RWPE2 (cell line): ENCODE measurements around the gene SLC6A16.

Experiments used
- ATAC-seq: fragments of 200-7000 bp; cut with Tn5 transposase; 3 replicates; pipeline ENCODE4 v1.9.1; 2021; ENCODE audit warnings: low read depth
- DNase-seq: peaks from one replicate; pipeline ENCODE4 v3.0.0-alpha.2; 2020; ENCODE audit warnings: low spot score
- H3K27ac ChIP-seq: fragments of 450-650 bp; 2 replicates; pipeline ENCODE4 v1.5.1; 2017; ENCODE audit warnings: mild to moderate bottlenecking; ENCODE audit not compliant: poor library complexity, severe bottlenecking
- H3K27me3 ChIP-seq: fragments of 250-450 bp; sonication (Bioruptor Pico); 2 replicates; pipeline ENCODE4 v1.5.1; 2021; ENCODE audit warnings: mild to moderate bottlenecking, moderate library complexity; ENCODE audit not compliant: insufficient read depth, poor library complexity, severe bottlenecking
- H3K36me3 ChIP-seq: fragments of 250-450 bp; sonication (Bioruptor Pico); 2 replicates; pipeline ENCODE4 v1.5.1; 2020; ENCODE audit warnings: low read depth, mild to moderate bottlenecking, moderate library complexity
- H3K4me1 ChIP-seq: fragments of 250-450 bp; sonication (Bioruptor Pico); 2 replicates; pipeline ENCODE4 v1.5.1; 2021; ENCODE audit warnings: mild to moderate bottlenecking, moderate library complexity; ENCODE audit not compliant: insufficient read depth, poor library complexity, severe bottlenecking
- H3K4me3 ChIP-seq: fragments of 250-450 bp; sonication (Bioruptor Pico); 2 replicates; pipeline ENCODE4 v1.5.1; 2021; ENCODE audit warnings: mild to moderate bottlenecking, moderate library complexity; ENCODE audit not compliant: severe bottlenecking
- H3K9me3 ChIP-seq: fragments of 250-450 bp; sonication (Bioruptor Pico); 2 replicates; pipeline ENCODE4 v1.5.1; 2021; ENCODE audit warnings: mild to moderate bottlenecking, moderate library complexity; ENCODE audit not compliant: severe bottlenecking
- TF ChIP-seq, protein P1 (sequence below): fragments of 450-650 bp; IDR thresholded peaks from one replicate; pipeline ENCODE4 v1.5.1; 2017; ENCODE audit warnings: mild to moderate bottlenecking, moderate library complexity; ENCODE audit not compliant: poor library complexity, severe bottlenecking

SLC6A16 gene

DNA sequence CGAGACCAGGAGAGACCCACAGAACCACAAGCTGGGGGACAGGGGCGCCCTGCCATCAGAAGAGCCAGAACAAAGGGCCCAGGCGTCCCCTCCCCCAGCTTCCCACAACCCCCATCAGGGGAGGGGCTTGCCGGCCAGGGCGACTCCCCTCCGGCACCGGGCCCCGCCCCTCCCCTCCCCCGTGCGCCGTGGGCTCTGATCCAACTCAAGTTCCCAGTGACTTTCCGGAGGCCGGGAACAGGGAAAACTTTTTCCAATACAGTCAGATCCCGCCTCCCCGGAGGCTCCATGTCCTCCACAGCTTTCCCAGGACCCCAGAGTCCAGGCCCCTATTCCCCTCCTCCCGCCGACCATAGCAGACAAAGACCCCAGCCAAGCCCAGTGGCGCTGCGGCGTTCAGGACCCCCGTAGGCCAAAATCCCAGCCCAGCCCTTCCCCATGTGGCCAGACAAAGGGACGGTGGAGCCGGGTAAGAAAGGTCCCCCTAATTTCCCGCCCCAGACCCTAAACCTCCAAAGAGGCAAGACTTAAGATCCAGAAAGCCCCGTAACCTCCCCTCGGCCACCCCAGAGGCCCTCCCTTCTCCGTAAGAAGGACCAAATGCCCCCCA is 36.6 kb upstream of the SLC6A16 start:
- Histone ChIP-seq H3K4me1 (no peaks in the 10 kb centered on the region), H3K27ac (peak overlapping the region; percentile 38), H3K4me3 (peak overlapping the region; percentile 48), H3K27me3 (no peaks in the 10 kb centered on the region), H3K9me3 (no peaks in the 10 kb centered on the region), H3K36me3 (peaks cover 8% of the 10 kb centered on the region)
- ATAC-seq (no peak), DNase-seq (no peak)
- TF ChIP-seq, protein P1, sequence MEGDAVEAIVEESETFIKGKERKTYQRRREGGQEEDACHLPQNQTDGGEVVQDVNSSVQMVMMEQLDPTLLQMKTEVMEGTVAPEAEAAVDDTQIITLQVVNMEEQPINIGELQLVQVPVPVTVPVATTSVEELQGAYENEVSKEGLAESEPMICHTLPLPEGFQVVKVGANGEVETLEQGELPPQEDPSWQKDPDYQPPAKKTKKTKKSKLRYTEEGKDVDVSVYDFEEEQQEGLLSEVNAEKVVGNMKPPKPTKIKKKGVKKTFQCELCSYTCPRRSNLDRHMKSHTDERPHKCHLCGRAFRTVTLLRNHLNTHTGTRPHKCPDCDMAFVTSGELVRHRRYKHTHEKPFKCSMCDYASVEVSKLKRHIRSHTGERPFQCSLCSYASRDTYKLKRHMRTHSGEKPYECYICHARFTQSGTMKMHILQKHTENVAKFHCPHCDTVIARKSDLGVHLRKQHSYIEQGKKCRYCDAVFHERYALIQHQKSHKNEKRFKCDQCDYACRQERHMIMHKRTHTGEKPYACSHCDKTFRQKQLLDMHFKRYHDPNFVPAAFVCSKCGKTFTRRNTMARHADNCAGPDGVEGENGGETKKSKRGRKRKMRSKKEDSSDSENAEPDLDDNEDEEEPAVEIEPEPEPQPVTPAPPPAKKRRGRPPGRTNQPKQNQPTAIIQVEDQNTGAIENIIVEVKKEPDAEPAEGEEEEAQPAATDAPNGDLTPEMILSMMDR: no peak

DNA sequence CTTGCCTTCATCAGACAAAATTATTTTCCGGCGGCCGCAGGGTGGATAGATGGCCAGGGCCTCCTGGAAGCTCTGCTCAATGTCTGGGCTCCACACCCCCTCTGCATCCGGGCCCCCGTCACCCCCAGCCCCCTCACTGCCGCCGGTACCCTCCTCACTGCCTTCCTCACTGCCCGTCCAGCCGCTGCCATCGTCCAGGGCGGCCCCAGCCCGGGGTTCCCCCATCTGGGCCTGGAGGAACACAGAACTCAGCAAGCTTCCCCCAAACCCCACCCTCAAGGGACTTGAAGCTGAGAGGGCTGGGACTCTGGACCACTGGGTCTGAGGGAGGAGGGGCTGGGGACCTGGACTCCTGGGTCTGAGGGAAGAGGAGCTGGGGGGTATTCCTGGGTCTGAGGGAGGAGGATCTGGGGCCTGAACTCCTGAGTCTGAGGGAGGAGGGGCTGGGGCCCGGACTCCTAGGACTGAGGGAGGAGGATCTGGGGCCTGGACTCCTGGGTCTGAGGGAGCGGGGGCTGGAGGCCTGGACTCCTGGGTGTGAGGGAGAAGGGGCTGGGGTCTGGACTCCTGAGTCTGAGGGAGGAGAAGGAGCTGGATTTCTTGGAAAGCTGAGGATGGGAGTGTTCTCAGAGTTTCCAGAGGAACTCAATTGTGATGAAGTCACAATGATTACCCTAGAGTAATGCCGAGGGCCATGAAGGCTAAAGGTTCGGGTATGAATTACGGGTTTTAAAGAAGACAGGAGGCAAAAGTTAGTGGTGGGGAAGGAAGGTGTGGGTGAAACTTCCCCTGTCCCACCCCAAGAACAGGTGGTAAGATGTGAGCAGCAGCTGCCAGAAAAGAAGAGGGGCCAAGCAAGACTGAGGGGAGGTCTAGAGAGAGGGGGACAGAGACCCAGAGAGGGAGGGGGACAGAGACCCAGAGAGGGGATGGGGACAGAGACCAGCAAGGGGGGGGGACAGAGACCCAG is 35.1 kb upstream of the SLC6A16 start:
- ATAC-seq: no peak
- Histone ChIP-seq H3K9me3 (no peaks in the 10 kb centered on the region), H3K27ac (no peak overlapping the region), H3K4me1 (no peaks in the 10 kb centered on the region), H3K27me3 (no peaks in the 10 kb centered on the region), H3K4me3 (no peak overlapping the region), H3K36me3 (peaks cover 8% of the 10 kb centered on the region)
- DNase-seq: no peak
- TF ChIP-seq, protein P1: no peak

DNA sequence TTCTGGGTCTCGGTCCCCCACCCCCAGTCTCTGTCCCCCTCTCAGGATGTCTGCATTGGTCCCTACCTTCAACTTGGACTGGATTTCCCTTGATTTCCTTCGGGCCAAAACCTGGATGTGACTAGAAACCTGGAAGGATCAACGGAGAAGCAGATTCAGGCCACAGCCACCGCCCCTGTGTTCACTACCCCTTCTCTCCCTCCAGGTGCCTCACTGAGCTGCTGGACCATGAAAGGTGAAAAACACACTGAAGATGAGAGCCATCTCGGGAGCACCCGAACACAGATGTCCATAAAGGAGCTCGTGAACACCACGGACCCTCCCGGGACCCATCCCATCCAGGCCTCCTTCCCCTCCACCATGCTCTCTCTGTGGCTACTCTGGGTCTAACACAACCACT is 32.2 kb upstream of the SLC6A16 start:
- no peaks in the 10 kb centered on the region for H3K4me1 ChIP-seq
- no peak for DNase-seq
- no peak overlapping the region for H3K4me3 ChIP-seq
- H3K27me3 ChIP-seq: no peaks in the 10 kb centered on the region
- no peak for ATAC-seq
- TF ChIP-seq, protein P1: no peak
- H3K27ac ChIP-seq: no peak overlapping the region
- H3K36me3 ChIP-seq: peaks cover 14% of the 10 kb centered on the region
- H3K9me3 ChIP-seq: no peaks in the 10 kb centered on the region

DNA sequence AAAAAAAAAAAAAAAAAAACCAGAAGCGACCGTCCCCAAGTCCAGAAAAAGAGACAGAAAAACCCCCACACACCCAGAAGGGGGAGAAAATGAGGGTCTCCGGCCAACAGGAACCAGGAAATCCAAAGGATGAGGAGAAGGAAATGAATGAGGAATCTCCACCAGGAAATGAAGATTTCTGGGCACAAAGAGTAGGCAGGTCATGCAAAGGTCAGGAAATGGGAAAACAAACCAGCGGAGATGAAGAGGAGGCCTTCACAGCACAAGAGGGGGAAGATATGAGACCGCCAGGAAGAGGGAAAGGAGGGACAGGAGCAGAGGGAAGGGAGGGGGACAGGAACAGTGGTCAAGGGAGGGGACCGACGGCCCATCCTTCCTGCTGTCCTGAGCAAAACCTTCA is 31.4 kb upstream of the SLC6A16 start:
- DNase-seq (no peak), ATAC-seq (no peak)
- Histone ChIP-seq H3K27me3 (no peaks in the 10 kb centered on the region), H3K36me3 (peaks cover 16% of the 10 kb centered on the region), H3K4me1 (no peaks in the 10 kb centered on the region), H3K9me3 (no peaks in the 10 kb centered on the region), H3K27ac (no peak overlapping the region), H3K4me3 (no peak overlapping the region)
- TF ChIP-seq, protein P1: no peak

DNA sequence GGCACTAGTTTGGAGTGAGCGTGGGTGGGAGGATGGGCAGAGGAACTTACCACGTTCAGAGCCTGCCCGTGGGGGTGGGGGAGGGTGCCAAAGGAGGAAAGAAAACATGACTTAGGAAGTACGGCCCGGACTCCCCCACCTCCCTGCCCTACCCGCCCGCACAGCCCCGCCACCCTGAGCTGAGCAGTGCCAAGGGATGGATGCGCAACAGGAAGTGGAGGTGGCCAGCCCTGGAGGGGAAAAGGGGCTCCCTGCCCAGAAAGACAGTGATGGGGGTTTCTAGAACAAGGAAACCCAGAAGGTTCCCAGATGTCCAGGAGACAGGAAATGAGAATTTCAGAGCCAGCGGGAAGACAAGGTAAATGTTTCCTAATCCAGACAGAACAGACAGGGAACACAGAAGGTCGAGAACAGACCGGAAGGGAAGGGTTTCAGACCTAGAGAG is 30.9 kb upstream of the SLC6A16 start:
- no peak overlapping the region for H3K27ac ChIP-seq
- no peaks in the 10 kb centered on the region for H3K9me3 ChIP-seq
- no peaks in the 10 kb centered on the region for H3K27me3 ChIP-seq
- TF ChIP-seq, protein P1: no peak
- peaks cover 20% of the 10 kb centered on the region for H3K36me3 ChIP-seq
- H3K4me3 ChIP-seq: no peak overlapping the region
- no peaks in the 10 kb centered on the region for H3K4me1 ChIP-seq
- no peak for ATAC-seq
- no peak for DNase-seq
